HG02885 (cell line): ENCODE data around the gene TNNT3.
"Not testable (repeated sequence)": the region's sequence is repeated elsewhere in the genome, so short reads cannot be mapped to it uniquely, and the experiment has no call there.

Experiments
- ATAC-seq: cut with Tn5 transposase; IDR thresholded peaks from one replicate; pipeline ENCODE4 v1.9.1; 2021; ENCODE audit warnings: mild to moderate bottlenecking; ENCODE audit not compliant: unreplicated experiment, poor library complexity

TNNT3 gene

GRCh38 chr11:1919391-1920127, at the start of gene TNNT3:
TNNT3 (plus strand) TSS chr11:1919703; CDS start chr11:1922875, 3,172 bp downstream.
- no peak for ATAC-seq

- no peak for ATAC-seq
Observed at GRCh38 chr11:1870326-1870696, 49.2 kb upstream of the TNNT3 start.

- no peak for ATAC-seq
Observed at GRCh38 chr11:1870721-1871466, 48.6 kb upstream of the TNNT3 start.

GRCh38 chr11:1871531-1871930, 48.0 kb upstream of the TNNT3 start:
- ATAC-seq, result no peak

GRCh38 chr11:1872267-1872985, 47.1 kb upstream of the TNNT3 start:
- ATAC-seq, result no peak

DNA sequence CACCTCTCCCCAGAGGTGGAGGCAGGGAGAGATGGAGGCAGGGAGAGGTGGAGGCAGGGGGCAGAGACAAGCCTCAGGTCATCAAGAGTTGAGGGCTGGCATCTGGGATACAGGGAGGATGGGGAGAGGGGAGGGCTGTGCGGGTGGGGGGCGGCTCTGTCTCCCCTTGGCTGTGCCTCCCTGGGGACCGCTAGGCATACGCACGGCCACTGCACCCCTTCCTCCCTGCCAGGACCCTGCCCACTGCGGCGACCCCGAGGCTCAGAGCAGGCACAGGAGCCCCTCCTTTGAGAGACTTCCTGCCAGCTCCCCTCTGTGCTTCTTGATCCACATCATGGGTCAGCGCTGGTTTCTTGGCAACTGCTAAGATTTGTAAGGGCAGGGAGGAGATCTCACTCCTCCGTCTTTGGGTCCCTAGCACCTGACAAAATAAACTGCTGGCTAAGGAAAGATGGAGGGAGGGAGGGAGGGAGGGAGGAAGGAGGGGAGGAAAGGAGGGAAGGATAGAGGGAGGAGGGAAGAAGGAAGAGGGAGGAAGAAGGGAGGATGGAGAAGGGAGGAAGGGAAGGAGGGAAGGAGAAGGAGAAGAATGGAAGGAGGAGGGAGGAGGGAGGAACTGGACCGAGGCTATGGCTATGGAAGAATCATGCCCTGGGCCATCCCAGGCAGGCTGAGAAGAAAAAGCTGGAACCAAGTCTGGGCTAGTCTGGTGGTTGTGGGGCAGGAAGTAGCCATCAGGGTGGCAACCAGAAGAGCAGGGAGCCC, 46.3 kb upstream of the TNNT3 start:
- ATAC-seq, result no peak

DNA sequence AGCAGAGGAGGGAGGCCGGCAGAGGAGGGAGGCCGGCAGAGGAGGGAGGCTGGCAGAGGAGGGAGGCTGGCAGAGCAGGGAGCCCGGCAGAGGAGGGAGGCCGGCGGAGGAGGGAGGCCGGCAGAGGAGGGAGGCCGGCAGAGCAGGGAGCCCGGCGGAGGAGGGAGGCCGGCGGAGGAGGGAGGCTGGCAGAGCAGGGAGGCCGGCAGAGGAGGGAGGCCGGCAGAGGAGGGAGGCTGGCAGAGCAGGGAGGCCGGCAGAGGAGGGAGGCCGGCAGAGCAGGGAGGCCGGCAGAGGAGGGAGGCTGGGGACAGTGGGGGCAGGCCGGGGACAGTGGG, 45.7 kb upstream of the TNNT3 start:
- ATAC-seq, result not testable (repeated sequence)

GRCh38 chr11:1874441-1875092, 44.9 kb upstream of the TNNT3 start:
- not testable (repeated sequence) for ATAC-seq

GRCh38 chr11:1875093-1875850, 44.2 kb upstream of the TNNT3 start:
- no peak for ATAC-seq

GRCh38 chr11:1875851-1876301, 43.6 kb upstream of the TNNT3 start:
- not testable (repeated sequence) for ATAC-seq

GRCh38 chr11:1876361-1877063, 43.0 kb upstream of the TNNT3 start:
- ATAC-seq, result no peak

DNA sequence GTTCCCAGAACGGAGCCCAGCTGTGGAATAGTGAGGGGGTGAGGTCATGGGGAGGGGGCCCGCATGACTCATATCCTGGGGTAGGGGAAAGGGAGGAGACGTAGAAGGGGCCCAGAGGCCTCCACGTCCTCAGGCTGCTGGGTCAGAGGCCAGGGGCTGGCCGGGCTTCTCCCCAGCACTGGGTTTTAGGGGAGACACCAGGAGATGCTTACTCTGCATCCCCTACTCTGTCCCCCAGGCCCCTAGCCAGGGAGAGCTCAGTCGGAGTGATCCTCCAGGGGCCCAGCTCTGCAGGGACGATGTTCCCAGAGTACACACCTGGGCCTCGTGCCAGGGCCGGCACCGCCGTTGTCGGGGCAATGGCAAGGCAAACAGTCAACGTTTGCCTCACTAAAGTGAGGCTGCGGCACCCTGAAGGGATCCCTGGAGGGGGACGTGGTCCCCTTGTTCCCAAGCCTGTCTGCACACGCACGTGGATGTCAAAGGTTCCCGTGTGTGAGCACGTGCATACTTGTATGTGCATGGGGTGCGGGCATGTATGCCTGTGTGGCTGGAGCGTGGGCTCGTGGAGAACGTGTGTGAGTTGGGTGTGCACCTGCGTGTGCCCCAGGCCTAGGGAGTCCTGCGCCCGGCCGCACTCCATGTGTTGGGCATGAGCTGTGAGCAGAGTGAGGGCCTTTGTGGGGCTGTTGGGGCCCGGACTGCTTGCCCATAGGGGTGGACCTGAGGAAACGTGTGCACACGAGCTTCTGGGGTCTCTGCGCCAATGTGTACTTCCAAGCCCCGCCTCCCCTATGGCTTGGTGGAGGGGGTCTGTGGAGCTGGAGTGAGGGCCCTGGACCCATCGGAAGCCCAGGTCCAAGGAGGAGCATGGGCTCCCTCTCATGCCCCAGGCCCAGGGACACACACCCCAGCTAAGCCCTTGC, 42.0 kb upstream of the TNNT3 start:
- no peak for ATAC-seq

- ATAC-seq, result no peak
Observed at GRCh38 chr11:1878137-1879031, 41.1 kb upstream of the TNNT3 start.

GRCh38 chr11:1879342-1879940, 40.1 kb upstream of the TNNT3 start:
- no peak for ATAC-seq

- no peak for ATAC-seq
Observed at GRCh38 chr11:1879941-1880720, 39.4 kb upstream of the TNNT3 start.
